GM23248 (cell line): ENCODE data around the gene KCNIP1. TPM values are rescaled to one million over a fixed set of nuclear protein-coding genes. Genes with fewer than 3 reads are reported as not detected.

Source experiments
- DNase-seq: peaks from one replicate; pipeline ENCODE4 v3.0.0-alpha.2; 2015
- H2AFZ ChIP-seq: fragments of 200-600 bp; sonication (generic); 2 replicates; pipeline ENCODE4 v1.6.1; 2016; ENCODE audit warnings: antibody characterized with exemption
- H3F3A ChIP-seq: fragments of 200-600 bp; sonication (generic); 2 replicates; pipeline ENCODE4 v1.6.1; 2016; ENCODE audit warnings: mild to moderate bottlenecking, antibody characterized with exemption, mixed run types; ENCODE audit not compliant: insufficient read depth
- H3K27ac ChIP-seq: fragments of 200-600 bp; sonication (generic); 2 replicates; pipeline ENCODE4 v1.5.1; 2016; ENCODE audit warnings: mild to moderate bottlenecking
- H3K27me3 ChIP-seq: fragments of 200-600 bp; sonication (generic); replicated peaks from 2 replicates; pipeline ENCODE4 v1.6.1; 2016; ENCODE audit warnings: mild to moderate bottlenecking; ENCODE audit not compliant: insufficient read depth
- H3K36me3 ChIP-seq: fragments of 200-600 bp; sonication (generic); 2 replicates; pipeline ENCODE4 v1.6.1; 2016; ENCODE audit warnings: low read depth, mild to moderate bottlenecking
- H3K4me1 ChIP-seq: fragments of 200-600 bp; sonication (generic); 2 replicates; pipeline ENCODE4 v1.6.1; 2016; ENCODE audit warnings: mild to moderate bottlenecking; ENCODE audit not compliant: insufficient read depth
- H3K4me2 ChIP-seq: fragments of 200-600 bp; sonication (generic); one replicate; pipeline ENCODE4 v1.6.1; 2016; ENCODE audit warnings: mild to moderate bottlenecking; ENCODE audit not compliant: unreplicated experiment
- H3K4me3 ChIP-seq: fragments of 200-600 bp; sonication (generic); 2 replicates; pipeline ENCODE4 v1.5.1; 2016; ENCODE audit warnings: mild to moderate bottlenecking
- H3K79me2 ChIP-seq: fragments of 200-600 bp; sonication (generic); 2 replicates; pipeline ENCODE4 v1.6.1; 2016; ENCODE audit warnings: mild to moderate bottlenecking; ENCODE audit not compliant: insufficient read depth
- H3K9ac ChIP-seq: fragments of 200-600 bp; sonication (generic); 2 replicates; pipeline ENCODE4 v1.6.1; 2016; ENCODE audit warnings: mild to moderate bottlenecking
- H3K9me2 ChIP-seq: fragments of 200-600 bp; sonication (generic); 2 replicates; pipeline ENCODE4 v1.6.1; 2016; ENCODE audit warnings: mixed run types, mild to moderate bottlenecking, moderate library complexity; ENCODE audit not compliant: insufficient read depth
- H3K9me3 ChIP-seq: fragments of 200-600 bp; sonication (generic); one replicate; pipeline ENCODE4 v1.6.1; 2017; ENCODE audit warnings: low read depth
- H4K20me1 ChIP-seq: fragments of 200-600 bp; sonication (generic); 2 replicates; pipeline ENCODE4 v1.6.0; 2016; ENCODE audit not compliant: insufficient read depth
- EZH2 ChIP-seq: fragments of 200-600 bp; sonication (generic); IDR thresholded peaks from 2 replicates; pipeline ENCODE4 v1.6.1; 2018; ENCODE audit warnings: antibody characterized with exemption, mild to moderate bottlenecking; ENCODE audit not compliant: insufficient read depth, poor library complexity, severe bottlenecking
- EZH2phosphoT487 ChIP-seq: fragments of 200-600 bp; sonication (generic); IDR thresholded peaks from 2 replicates; pipeline ENCODE4 v1.6.1; 2018; ENCODE audit warnings: antibody characterized with exemption, moderate library complexity, mild to moderate bottlenecking, low read depth; ENCODE audit not compliant: insufficient read depth
- WGBS, 2 experiments: methylation state at CpG; one replicate each; pipeline ENCODE4 v1.1.6; 2015 to 2017; ENCODE audit warnings: low lambda C conversion rate in 2 of 2, low coverage in 1 of 2; ENCODE audit errors: missing lambda C conversion rate in 2 of 2; 5-methylcytosine and 5-hydroxymethylcytosine counted together
- in situ Hi-C: fragments of 300-500 bp; cut with MboI; formaldehyde crosslinking; loops from 2 replicates; pipeline ENCODE4 v1.15.0; 2020
- polyA plus RNA-seq: library from polyadenylated mRNA; unstranded; fragments of >200 nt; fragmentation: Nextera tagmentation; extraction: Ambion mirVana; gene quantifications from 2 replicates; pipeline ENCODE4 v1.2.1, GENCODE V29; 2016
- total RNA-seq: library from RNA; depleted of rRNA; stranded (reverse); fragments of >200 nt; shearing (Covaris generic); gene quantifications from 2 replicates; pipeline ENCODE4 v1.2.3, GENCODE V29; 2014; rRNA removed

Gene KCNIP1
- not detected in 2 replicates for total RNA-seq
- polyA plus RNA-seq = not detected in 2 replicates

DNA sequence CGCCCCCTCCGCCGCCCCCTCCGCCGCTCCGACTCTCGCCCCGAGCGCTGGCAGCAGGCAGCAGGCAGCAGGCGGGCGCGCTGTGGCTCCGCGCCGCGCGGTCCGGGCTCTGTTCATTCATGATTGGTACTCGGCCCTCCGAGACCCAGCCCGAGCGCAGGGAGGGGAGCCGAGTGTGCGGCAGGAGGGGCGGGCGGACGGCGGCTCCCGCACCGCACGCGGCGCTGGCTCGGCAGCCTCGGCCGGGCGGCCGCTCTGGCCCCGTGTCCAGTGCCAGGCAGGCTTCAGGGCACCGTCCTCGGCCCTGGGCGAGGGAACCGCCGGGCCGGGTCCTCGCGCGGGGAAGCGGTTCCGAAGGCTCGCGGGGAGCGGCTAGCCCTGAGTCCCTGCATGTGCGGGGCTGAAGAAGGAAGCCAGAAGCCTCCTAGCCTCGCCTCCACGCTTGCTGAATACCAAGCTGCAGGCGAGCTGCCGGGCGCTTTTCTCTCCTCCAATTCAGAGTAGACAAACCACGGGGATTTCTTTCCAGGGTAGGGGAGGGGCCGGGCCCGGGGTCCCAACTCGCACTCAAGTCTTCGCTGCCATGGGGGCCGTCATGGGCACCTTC, at the start of gene KCNIP1:
TSS of gene KCNIP1 (plus strand) at position 31 of the 607 bp plus-strand sequence.
- Histone ChIP-seq H3K9me3 (no peaks in the 10 kb centered on the region), H2AFZ (no peak within 1 kb of the TSS; the same call in 1 of the 2 replicates), H3K36me3 (no peaks in the 10 kb centered on the region), H3K4me1 (no peaks in the 10 kb centered on the region), H3K9ac (no peak within 1 kb of the TSS), H3F3A (no peaks in the 10 kb centered on the region), H3K27ac (no peak within 1 kb of the TSS), H3K27me3 (peaks cover 74% of the 10 kb centered on the region), H4K20me1 (no peaks in the 10 kb centered on the region), H3K79me2 (no peaks in the 10 kb centered on the region), H3K9me2 (no peaks in the 10 kb centered on the region), H3K4me3 (peak within 1 kb of the TSS; percentile 50), H3K4me2 (peak within 1 kb of the TSS; percentile 61)
- 5 to 9% methylated on average over 31 to 58 of the region's 65 CpGs for WGBS, 2 experiments
- in situ Hi-C loops = no loop called here
- TF ChIP-seq EZH2phosphoT487 (no peak), EZH2 (peak; percentile 79)
- DNase-seq = peak; percentile 42

- no peak overlapping the region for H3K27ac ChIP-seq
- no peak for TF ChIP-seq EZH2
- TF ChIP-seq EZH2phosphoT487 = no peak
These were observed 40.4 kb upstream of the KCNIP1 start for GRCh38 chr5:170463426-170463825.

GRCh38 chr5:170464280-170465127, 39.3 kb upstream of the KCNIP1 start:
- Histone ChIP-seq H3K9ac (no peak overlapping the region), H3K4me3 (no peak overlapping the region), H2AFZ (no peak overlapping the region), H3K27ac (no peak overlapping the region), H3K27me3 (peaks cover 42% of the 10 kb centered on the region), H3K9me3 (no peaks in the 10 kb centered on the region), H3K4me1 (peaks cover 13% of the 10 kb centered on the region), H3K9me2 (no peaks in the 10 kb centered on the region), H3F3A (peaks cover 20% of the 10 kb centered on the region), H3K79me2 (no peaks in the 10 kb centered on the region), H3K4me2 (no peak overlapping the region), H3K36me3 (no peaks in the 10 kb centered on the region), H4K20me1 (no peaks in the 10 kb centered on the region)
- in situ Hi-C loops = no loop called here
- 76 to 80% methylated on average over 10 of the region's 10 CpGs for WGBS, 2 experiments
- no peak for DNase-seq
- TF ChIP-seq EZH2 = no peak
- no peak for TF ChIP-seq EZH2phosphoT487

More at GRCh38 chr5:170463426-170463825, 40.4 kb upstream of the KCNIP1 start:
- Histone ChIP-seq H3K9me3 (no peaks in the 10 kb centered on the region), H3K36me3 (no peaks in the 10 kb centered on the region), H3K4me3 (no peak overlapping the region), H3K9me2 (no peaks in the 10 kb centered on the region), H2AFZ (no peak overlapping the region), H3K4me1 (peaks cover 13% of the 10 kb centered on the region), H3K4me2 (no peak overlapping the region), H4K20me1 (no peaks in the 10 kb centered on the region), H3F3A (peaks cover 20% of the 10 kb centered on the region), H3K9ac (no peak overlapping the region), H3K79me2 (no peaks in the 10 kb centered on the region), H3K27me3 (peaks cover 44% of the 10 kb centered on the region)
- WGBS, 2 experiments = 74 to 96% methylated on average over 1 of the region's 1 CpG
- in situ Hi-C loops = no loop called here
- DNase-seq = no peak

DNA sequence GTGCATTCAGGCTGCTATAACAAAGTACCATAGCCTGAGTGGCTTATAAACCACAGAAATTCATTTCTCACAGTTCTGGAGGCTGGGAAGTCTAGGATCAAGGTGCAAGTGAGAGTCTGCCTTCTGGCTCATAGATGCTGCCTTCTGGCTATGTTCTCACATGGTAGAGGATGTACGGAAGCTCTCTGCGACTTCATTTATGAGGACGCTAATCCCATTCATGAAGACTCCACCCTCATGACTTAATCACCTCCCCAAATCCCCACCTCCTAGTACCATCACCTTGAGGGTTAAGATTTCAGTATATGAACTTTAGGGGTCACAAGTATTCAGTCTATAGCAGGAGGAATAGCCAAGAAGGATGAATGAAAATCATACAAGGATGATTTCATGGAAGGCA, 37.3 kb upstream of the KCNIP1 start:
- WGBS, 2 experiments = 85 to 86% methylated on average over 3 of the region's 3 CpGs
- Histone ChIP-seq H3K36me3 (no peaks in the 10 kb centered on the region), H3K9ac (no peak overlapping the region), H3K4me2 (peak overlapping the region; percentile 9), H3K4me3 (no peak overlapping the region), H4K20me1 (no peaks in the 10 kb centered on the region), H3K9me2 (no peaks in the 10 kb centered on the region), H3F3A (peaks cover 20% of the 10 kb centered on the region), H2AFZ (no peak overlapping the region), H3K27ac (peak overlapping the region; percentile 38), H3K4me1 (peaks cover 13% of the 10 kb centered on the region), H3K27me3 (peaks cover 24% of the 10 kb centered on the region), H3K79me2 (no peaks in the 10 kb centered on the region), H3K9me3 (no peaks in the 10 kb centered on the region)
- TF ChIP-seq EZH2phosphoT487 (no peak), EZH2 (no peak)
- DNase-seq = no peak
- in situ Hi-C loops = no loop called here
